ENCODE results near the gene JAKMIP1. TPM values are rescaled to one million over a fixed set of nuclear protein-coding genes. Genes with fewer than 3 reads are reported as not detected.

JAKMIP1 gene
- total RNA-seq, 4 donors from 2014 or later, result not detected

DNA sequence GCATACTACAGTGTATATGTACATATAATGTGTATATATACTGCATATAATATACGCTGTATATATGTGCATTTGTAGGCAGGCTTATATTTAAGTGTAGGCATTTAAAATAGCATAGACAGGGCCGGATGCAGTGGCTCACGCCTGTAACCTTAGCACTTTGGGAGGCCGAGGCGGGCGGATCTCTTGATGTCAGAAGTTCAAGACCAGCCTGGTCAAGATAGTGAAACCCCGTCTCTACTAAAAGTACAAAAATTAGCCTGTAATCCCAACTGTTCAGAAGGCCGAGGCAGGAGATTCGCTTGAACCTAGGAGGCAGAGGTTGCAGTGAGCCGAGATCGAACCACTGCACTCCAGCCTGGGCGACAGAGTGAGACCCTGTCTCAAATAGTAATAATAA, 78.4 kb downstream of the JAKMIP1 start:
- 89 to 91% methylated on average over 12 of the region's 12 CpGs for WGBS, 2 donors
- TF ChIP-seq, protein P1, sequence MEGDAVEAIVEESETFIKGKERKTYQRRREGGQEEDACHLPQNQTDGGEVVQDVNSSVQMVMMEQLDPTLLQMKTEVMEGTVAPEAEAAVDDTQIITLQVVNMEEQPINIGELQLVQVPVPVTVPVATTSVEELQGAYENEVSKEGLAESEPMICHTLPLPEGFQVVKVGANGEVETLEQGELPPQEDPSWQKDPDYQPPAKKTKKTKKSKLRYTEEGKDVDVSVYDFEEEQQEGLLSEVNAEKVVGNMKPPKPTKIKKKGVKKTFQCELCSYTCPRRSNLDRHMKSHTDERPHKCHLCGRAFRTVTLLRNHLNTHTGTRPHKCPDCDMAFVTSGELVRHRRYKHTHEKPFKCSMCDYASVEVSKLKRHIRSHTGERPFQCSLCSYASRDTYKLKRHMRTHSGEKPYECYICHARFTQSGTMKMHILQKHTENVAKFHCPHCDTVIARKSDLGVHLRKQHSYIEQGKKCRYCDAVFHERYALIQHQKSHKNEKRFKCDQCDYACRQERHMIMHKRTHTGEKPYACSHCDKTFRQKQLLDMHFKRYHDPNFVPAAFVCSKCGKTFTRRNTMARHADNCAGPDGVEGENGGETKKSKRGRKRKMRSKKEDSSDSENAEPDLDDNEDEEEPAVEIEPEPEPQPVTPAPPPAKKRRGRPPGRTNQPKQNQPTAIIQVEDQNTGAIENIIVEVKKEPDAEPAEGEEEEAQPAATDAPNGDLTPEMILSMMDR (IDR thresholded peaks at IDR 0.05), result no peak
- TF ChIP-seq POLR2A (IDR thresholded peaks at IDR 0.05), result no peak
- H3K4me3 ChIP-seq (ENCODE audit: low read depth, poor library complexity, severe bottlenecking), result no peak overlapping the region
- intact Hi-C loops (cut with DNase I; ENCODE audit: low total_unique reads), result no loop called here
- DNase-seq (ENCODE audit: low spot score in 2 of 2), result peak in 1 of 2 donors; percentile 68

DNA sequence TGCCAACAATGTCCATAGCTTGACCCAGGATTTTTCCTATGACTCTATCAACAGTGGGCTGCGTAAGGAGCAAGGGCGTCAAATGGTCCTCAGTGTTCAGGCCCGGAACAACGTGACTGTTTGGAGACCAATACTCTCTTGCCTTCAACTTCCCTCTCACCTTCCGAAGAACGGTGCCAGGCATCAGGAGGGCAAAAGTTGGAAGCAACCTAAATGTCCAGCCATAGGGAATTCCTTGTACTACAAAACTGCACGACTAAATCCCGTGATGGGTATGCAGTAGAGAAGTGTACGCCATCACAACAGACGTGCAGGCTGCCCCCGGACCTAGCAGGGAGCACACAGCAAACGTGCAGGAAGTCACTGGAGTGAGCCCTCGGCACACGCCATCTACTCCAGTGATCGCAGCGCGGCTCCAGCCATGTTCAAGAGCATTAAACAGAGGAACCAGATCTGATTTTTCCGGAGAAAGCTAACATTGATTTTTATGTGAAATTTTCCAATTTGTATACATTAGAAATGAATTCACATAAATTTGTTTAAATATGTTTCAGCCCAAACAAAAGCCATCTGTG, 79.0 kb downstream of the JAKMIP1 start:
- DNase-seq (ENCODE audit: low spot score in 2 of 2), result peak in 1 of 2 donors; percentile 48
- no peak overlapping the region for H3K4me3 ChIP-seq (ENCODE audit: low read depth, poor library complexity, severe bottlenecking)
- 84 to 85% methylated on average over 18 of the region's 18 CpGs for WGBS, 2 donors
- intact Hi-C loops (cut with DNase I; ENCODE audit: low total_unique reads), result no loop called here
- no peak for TF ChIP-seq POLR2A (IDR thresholded peaks at IDR 0.05)
- TF ChIP-seq, protein P1 (IDR thresholded peaks at IDR 0.05), result no peak

DNA sequence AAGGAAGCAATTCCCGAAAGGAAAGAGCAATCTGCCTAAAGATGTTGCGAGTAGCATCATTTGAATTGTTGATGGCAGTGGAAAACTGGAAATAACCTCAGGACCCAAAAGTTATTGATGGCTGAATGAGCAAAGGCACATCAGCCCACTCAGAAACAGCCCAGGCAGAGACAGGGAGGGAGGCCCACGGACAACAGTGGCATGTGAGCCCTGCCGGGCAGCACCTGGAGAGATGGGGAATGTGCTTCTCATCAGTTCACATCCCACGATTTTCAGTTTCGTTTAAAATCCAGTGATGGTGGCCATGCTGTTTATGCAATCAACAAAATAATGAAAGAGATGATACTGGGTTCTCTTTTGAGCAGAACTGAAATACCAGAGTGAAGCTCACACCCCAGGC, 80.0 kb downstream of the JAKMIP1 start:
- no peak overlapping the region for H3K4me3 ChIP-seq (ENCODE audit: low read depth, poor library complexity, severe bottlenecking)
- TF ChIP-seq, protein P1 (IDR thresholded peaks at IDR 0.05), result no peak
- TF ChIP-seq POLR2A (IDR thresholded peaks at IDR 0.05), result no peak
- DNase-seq (ENCODE audit: low spot score in 2 of 2), result peak in 1 of 2 donors; percentile 17
- 63 to 75% methylated on average over 6 of the region's 6 CpGs for WGBS, 2 donors
- intact Hi-C loops (cut with DNase I; ENCODE audit: low total_unique reads), result no loop called here

DNA sequence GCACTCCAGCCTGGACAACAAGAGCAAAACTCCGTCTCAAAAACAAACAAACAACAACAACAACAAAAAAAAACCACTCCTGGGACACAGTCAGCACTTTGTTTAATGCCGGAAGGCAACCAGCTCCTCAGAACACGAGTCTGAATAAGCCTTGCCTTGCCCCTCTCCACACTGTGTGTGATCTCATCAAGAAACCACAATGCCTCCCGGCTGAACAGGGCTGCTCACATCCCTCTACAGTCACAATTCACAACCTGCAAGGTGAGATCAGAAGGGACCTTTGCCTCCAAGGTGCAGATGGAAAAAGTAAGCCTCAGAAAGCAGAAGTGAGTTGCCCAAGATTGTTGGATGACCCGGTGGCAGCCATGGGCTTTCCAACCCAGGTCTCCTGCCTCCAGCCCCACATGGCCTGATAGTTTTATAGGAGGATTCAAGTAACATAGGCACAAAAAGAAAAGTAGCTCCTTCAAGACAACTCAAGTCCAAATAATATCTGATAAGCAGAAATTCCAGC, 80.8 kb downstream of the JAKMIP1 start:
- intact Hi-C loops (cut with DNase I; ENCODE audit: low total_unique reads), result loop anchor here (5.0 kb wide), 1 partner anchor 1072 kb away; no protein-coding TSS in a partner anchor
- WGBS, 2 donors, result 49 to 56% methylated on average over 5 of the region's 5 CpGs

DNA sequence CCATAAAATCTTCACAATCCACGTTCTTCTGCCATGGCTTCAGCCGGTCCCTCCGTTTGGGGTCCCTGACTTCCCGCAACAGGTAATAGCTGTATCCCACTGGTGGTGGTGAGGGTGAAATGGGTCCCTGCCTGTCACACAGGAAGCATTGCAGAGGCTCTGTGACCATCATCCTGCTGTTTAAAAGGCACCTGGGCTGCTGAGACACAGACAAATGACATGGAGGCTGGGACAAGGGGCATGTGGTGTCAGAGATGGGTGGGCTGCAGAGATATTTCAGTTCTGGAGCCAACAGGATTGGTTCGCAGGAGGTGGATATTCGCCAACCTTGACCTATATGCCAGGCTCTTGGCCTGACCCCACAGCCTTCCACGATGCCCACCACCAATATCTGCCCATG, 82.1 kb downstream of the JAKMIP1 start:
- 83 to 89% methylated on average over 7 of the region's 7 CpGs for WGBS, 2 donors

More for the DNA sequence above, 80.8 kb downstream of the JAKMIP1 start:
- TF ChIP-seq POLR2A (IDR thresholded peaks at IDR 0.05), result no peak
- TF ChIP-seq, protein P1 (IDR thresholded peaks at IDR 0.05), result no peak
- DNase-seq (ENCODE audit: low spot score in 2 of 2), result peak in 1 of 2 donors; percentile 28
- no peak overlapping the region for H3K4me3 ChIP-seq (ENCODE audit: low read depth, poor library complexity, severe bottlenecking)

More for the DNA sequence above, 82.1 kb downstream of the JAKMIP1 start:
- peak in 1 of 2 donors; percentile 58 for DNase-seq (ENCODE audit: low spot score in 2 of 2)
- H3K4me3 ChIP-seq (ENCODE audit: low read depth, poor library complexity, severe bottlenecking), result no peak overlapping the region
- TF ChIP-seq POLR2A (IDR thresholded peaks at IDR 0.05), result no peak
- TF ChIP-seq, protein P1 (IDR thresholded peaks at IDR 0.05), result no peak
- intact Hi-C loops (cut with DNase I; ENCODE audit: low total_unique reads), result loop anchor here (5.0 kb wide), 1 partner anchor 1071 kb away; no protein-coding TSS in a partner anchor

Data from lower leg skin (tissue), 4 donors.